Lung (tissue), 12 donors: ENCODE data around the gene TMEM147. TPM values are rescaled to one million over a fixed set of nuclear protein-coding genes. Genes with fewer than 3 reads are reported as not detected.

Experiments
- ATAC-seq: fragments of 200-7000 bp; cut with Tn5 transposase; one replicate; pipeline ENCODE4 v1.9.1; 2020; ENCODE audit warnings: moderate number of reproducible peaks; ENCODE audit not compliant: insufficient read depth, low FRiP score
- DNase-seq, 3 donors: peaks; one replicate each; pipeline ENCODE4 v3.0.0-alpha.2; 2013 to 2017
- H3K27ac ChIP-seq, 2 donors: one replicate each; pipeline ENCODE4 v1.5.1; 2013; ENCODE audit warnings: mild to moderate bottlenecking in 2 of 2, moderate library complexity in 2 of 2, control low read depth in 1 of 2, inconsistent platforms in 1 of 2, low read depth in 1 of 2, low read length in 1 of 2
- H3K27me3 ChIP-seq, 3 donors: one replicate each; pipeline ENCODE4 v1.5.1; 2013; ENCODE audit warnings: low read length in 2 of 3; ENCODE audit not compliant: control insufficient read depth in 3 of 3, insufficient read depth in 3 of 3
- H3K36me3 ChIP-seq, 4 donors: one replicate each; pipeline ENCODE4 v1.5.1; 2013; ENCODE audit warnings: low read length in 4 of 4, mild to moderate bottlenecking in 1 of 4, moderate library complexity in 1 of 4; ENCODE audit not compliant: control insufficient read depth in 4 of 4, insufficient read depth in 4 of 4
- H3K4me1 ChIP-seq, 5 donors: one replicate each; pipeline ENCODE4 v1.5.1; 2013; ENCODE audit warnings: low read length in 5 of 5, mild to moderate bottlenecking in 2 of 5, moderate library complexity in 1 of 5; ENCODE audit not compliant: control insufficient read depth in 5 of 5, insufficient read depth in 5 of 5
- H3K4me3 ChIP-seq: one replicate; pipeline ENCODE4 v1.5.1; 2013; ENCODE audit warnings: mild to moderate bottlenecking, control low read depth, moderate library complexity
- H3K9ac ChIP-seq, 2 donors: one replicate each; pipeline ENCODE4 v1.5.1; 2013; ENCODE audit warnings: low read length in 2 of 2, control low read depth in 1 of 2; ENCODE audit not compliant: insufficient read depth in 1 of 2
- H3K9me3 ChIP-seq, 4 donors: one replicate each; pipeline ENCODE4 v1.5.1; 2013; ENCODE audit warnings: low read length in 3 of 4, mild to moderate bottlenecking in 1 of 4, moderate library complexity in 1 of 4; ENCODE audit not compliant: control insufficient read depth in 4 of 4, insufficient read depth in 3 of 4
- WGBS, 2 donors: extraction: QIAGEN DNeasy Blood & Tissue Kit; methylation state at CpG; one replicate each; pipeline ENCODE4 v1.1.7; 2013; 5-methylcytosine and 5-hydroxymethylcytosine counted together
- polyA plus RNA-seq, 2 donors: library from polyadenylated mRNA; stranded (reverse); fragments of 200-250 nt; gene quantifications; one replicate each; pipeline ENCODE4 v1.2.1, GENCODE V29; 2013
- total RNA-seq, 2 donors: library from RNA; depleted of rRNA in 1 of 2; stranded (reverse); fragments of >200 nt in 1 of 2; gene quantifications; one replicate each; pipeline ENCODE4 v1.2.1, GENCODE V29; 2014 to 2021
- TF ChIP-seq, protein P1 (sequence below): IDR thresholded peaks from 2 replicates; pipeline ENCODE4 v1.5.1; 2012; ENCODE audit warnings: mild to moderate bottlenecking; ENCODE audit errors: control extremely low read depth, extremely low read depth
- donor health status: control.
- donor health status: control.
- donor health status: Bipolar disorder and iron deficiency.
- donor health status: healthy.
- donor health status: DM: yes; HTN: yes; CAD: no.

TMEM147 gene
- total and polyA plus RNA-seq, 4 donors: 39.0 to 167 (median 124) TPM

DNA sequence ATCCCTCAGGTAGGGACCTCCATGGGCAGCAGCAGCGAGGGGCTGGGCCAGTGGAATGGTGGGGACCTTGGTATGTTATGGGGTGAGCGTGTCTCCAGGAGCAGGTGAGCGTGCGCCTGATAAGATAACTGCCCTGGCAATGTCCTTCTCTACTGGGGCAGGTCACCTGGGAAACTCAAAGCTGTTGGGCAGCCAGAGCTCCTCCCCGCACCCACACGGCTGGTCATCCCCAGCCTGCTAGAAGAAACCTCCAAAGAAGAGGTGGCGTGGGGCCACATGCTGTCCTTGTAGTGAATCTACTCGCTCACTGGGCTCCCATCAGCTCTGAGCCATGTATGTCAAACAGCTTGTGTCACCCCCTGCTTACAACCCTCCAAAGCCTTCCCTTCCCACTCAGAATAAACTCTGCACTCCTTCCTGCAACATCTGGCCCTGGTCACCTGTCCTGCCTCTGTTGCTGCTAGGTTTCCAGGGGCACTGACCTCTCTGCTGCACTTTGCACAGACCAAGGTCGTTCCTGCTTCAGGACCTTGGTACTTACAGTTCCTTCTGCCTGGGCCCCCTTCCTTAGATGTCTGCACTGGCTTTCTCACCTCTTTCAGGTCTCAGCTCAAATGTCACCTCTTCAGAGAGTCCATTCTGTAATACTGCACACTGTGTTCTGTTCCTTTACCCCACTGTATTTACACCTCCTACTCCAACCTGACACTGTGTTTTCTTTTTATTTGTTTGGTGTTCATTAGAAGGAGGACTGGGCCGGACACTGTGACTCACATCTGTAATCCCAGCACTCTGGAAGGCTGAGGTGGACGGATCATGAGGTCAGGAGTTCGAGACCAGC, 19.8 kb downstream of the TMEM147 start:
- H3K27me3 ChIP-seq: peaks cover 2 to 4% (median 4%) of the 10 kb centered on the region in 3 donors
- no peaks in the 10 kb centered on the region for H3K36me3 ChIP-seq
- DNase-seq (no peak), ATAC-seq (no peak)
- no peak overlapping the region for H3K4me3 ChIP-seq
- WGBS, 2 donors: 81 to 88% methylated on average over 12 of the region's 12 CpGs
- no peaks in the 10 kb centered on the region for H3K4me1 ChIP-seq
- TF ChIP-seq, protein P1, sequence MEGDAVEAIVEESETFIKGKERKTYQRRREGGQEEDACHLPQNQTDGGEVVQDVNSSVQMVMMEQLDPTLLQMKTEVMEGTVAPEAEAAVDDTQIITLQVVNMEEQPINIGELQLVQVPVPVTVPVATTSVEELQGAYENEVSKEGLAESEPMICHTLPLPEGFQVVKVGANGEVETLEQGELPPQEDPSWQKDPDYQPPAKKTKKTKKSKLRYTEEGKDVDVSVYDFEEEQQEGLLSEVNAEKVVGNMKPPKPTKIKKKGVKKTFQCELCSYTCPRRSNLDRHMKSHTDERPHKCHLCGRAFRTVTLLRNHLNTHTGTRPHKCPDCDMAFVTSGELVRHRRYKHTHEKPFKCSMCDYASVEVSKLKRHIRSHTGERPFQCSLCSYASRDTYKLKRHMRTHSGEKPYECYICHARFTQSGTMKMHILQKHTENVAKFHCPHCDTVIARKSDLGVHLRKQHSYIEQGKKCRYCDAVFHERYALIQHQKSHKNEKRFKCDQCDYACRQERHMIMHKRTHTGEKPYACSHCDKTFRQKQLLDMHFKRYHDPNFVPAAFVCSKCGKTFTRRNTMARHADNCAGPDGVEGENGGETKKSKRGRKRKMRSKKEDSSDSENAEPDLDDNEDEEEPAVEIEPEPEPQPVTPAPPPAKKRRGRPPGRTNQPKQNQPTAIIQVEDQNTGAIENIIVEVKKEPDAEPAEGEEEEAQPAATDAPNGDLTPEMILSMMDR: no peak
- H3K9me3 ChIP-seq: no peaks in the 10 kb centered on the region
- no peak overlapping the region for H3K9ac ChIP-seq
- H3K27ac ChIP-seq: no peak overlapping the region

DNA sequence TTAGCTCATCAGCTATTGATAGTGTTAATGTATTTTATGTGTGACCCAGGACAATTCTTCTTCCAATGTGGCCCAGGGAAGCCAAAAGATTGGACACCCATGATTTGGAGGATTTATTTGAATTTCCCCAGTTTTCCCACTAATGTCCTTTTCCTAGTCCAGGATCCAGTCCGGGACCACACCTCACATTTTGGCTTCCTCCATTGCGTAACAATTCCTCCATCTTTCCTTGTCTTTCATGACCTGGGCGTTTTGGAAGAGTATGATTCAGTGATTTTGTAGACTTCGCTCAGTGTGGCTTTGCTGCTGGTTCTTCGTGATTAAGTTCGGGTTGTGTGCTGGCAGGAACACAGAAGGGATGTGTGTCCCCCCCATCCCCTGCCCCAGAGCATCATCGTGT, 21.3 kb downstream of the TMEM147 start:
- TF ChIP-seq, protein P1: no peak
- H3K4me3 ChIP-seq: no peak overlapping the region
- H3K4me1 ChIP-seq: no peaks in the 10 kb centered on the region
- no peak overlapping the region for H3K27ac ChIP-seq
- no peaks in the 10 kb centered on the region for H3K27me3 ChIP-seq
- no peaks in the 10 kb centered on the region for H3K9me3 ChIP-seq
- no peak overlapping the region for H3K9ac ChIP-seq
- H3K36me3 ChIP-seq: no peaks in the 10 kb centered on the region
- 74 to 77% methylated on average over 7 of the region's 7 CpGs for WGBS, 2 donors
- DNase-seq: no peak
- no peak for ATAC-seq

DNA sequence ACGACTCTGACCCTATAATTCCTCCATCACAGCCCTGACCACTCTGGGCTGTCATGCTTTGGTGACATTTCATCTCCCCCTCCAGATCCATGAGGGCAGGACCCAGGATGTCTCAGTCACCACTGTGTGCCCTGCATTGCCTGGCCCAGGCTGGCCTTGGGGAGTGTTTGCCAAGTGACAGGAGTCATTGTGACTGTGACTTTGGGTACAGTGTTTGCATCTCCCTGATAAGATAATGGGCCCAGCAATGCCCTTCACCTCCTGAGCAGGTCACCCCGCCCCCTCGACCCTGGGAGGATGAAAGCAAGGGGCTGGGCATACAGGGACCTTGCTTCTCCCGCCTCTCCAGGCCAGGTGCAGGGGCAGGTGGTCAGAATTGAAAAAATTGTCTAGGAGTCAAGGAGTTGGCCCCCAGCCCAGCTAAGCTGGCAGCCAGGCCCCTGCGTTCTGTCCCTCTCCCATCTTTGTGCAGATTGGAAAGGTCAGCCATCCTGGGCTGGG, 23.9 kb downstream of the TMEM147 start:
- Histone ChIP-seq H3K36me3 (no peaks in the 10 kb centered on the region), H3K27ac (no peak overlapping the region), H3K9me3 (peaks cover 0 to 2% (median 0%) of the 10 kb centered on the region in 4 donors), H3K27me3 (no peaks in the 10 kb centered on the region), H3K4me3 (no peak overlapping the region), H3K4me1 (no peaks in the 10 kb centered on the region), H3K9ac (no peak overlapping the region)
- TF ChIP-seq, protein P1: no peak
- no peak for ATAC-seq
- DNase-seq: no peak
- WGBS, 2 donors: 55 to 66% methylated on average over 5 of the region's 5 CpGs
